CD4-positive, alpha-beta T cell (primary cell): ENCODE results near the gene KIAA1217. TPM values are rescaled to one million over a fixed set of nuclear protein-coding genes. Genes with fewer than 3 reads are reported as not detected.

Experiments used
- ATAC-seq: fragments of 200-7000 bp; cut with Tn5 transposase; one replicate; pipeline ENCODE4 v1.10.0; 2022; ENCODE audit warnings: mild to moderate bottlenecking; ENCODE audit not compliant: poor library complexity
- CTCF ChIA-PET: fragments of 350-600 bp; sonication (Branson Sonifier 250); formaldehyde crosslinking; loops from one replicate; lab custom pipeline; 2021; ENCODE audit warnings: antibody characterized with exemption, inconsistent platforms; lab: Charles Lee
- POLR2A ChIA-PET: fragments of 350-600 bp; sonication (Branson Sonifier 250); formaldehyde crosslinking; loops from one replicate; lab custom pipeline; 2021; ENCODE audit warnings: antibody characterized with exemption, inconsistent platforms; lab: Charles Lee
- DNase-seq, 14 experiments: peaks; one replicate each; pipeline ENCODE4 v3.0.0-alpha.2; 2013 to 2020; ENCODE audit warnings: mixed read lengths in 2 of 14
- H3K27ac ChIP-seq, 2 donors: one replicate each; pipeline versions ENCODE4 v1.5.1 to v1.7.0; 2013; ENCODE audit warnings: low read length in 2 of 2, low read depth in 1 of 2, mild to moderate bottlenecking in 1 of 2
- H3K27me3 ChIP-seq, 2 experiments: 1 replicate in 1 of 2; 2 replicates in 1 of 2; pipeline versions ENCODE4 v1.6.1 to v1.7.0; 2013; ENCODE audit warnings: low read length in 2 of 2, control low read depth in 1 of 2, mild to moderate bottlenecking in 1 of 2, moderate library complexity in 1 of 2; ENCODE audit not compliant: insufficient read depth in 2 of 2, control insufficient read depth in 1 of 2
- H3K36me3 ChIP-seq: one replicate; pipeline ENCODE4 v1.6.1; 2013; ENCODE audit warnings: low read length, control low read depth; ENCODE audit not compliant: insufficient read depth
- H3K4me1 ChIP-seq: one replicate; pipeline ENCODE4 v1.6.1; 2013; ENCODE audit warnings: low read length, control low read depth; ENCODE audit not compliant: insufficient read depth
- H3K4me3 ChIP-seq: one replicate; pipeline ENCODE4 v1.5.1; 2013; ENCODE audit warnings: mild to moderate bottlenecking, low read length, moderate library complexity
- H3K9me3 ChIP-seq, 2 experiments: 1 replicate in 1 of 2; 2 replicates in 1 of 2; pipeline versions ENCODE4 v1.6.1 to v1.7.0; 2013; ENCODE audit warnings: low read length in 2 of 2, mild to moderate bottlenecking in 2 of 2, control low read depth in 1 of 2, moderate library complexity in 1 of 2; ENCODE audit not compliant: control insufficient read depth in 1 of 2, insufficient read depth in 1 of 2
- H3K27ac Mint-ChIP-seq: one replicate; pipeline ENCODE4 v1.8.0; 2020; ENCODE audit warnings: mixed read lengths
- H3K27me3 Mint-ChIP-seq: one replicate; pipeline ENCODE4 v1.8.0; 2021; ENCODE audit warnings: mixed read lengths
- H3K36me3 Mint-ChIP-seq: one replicate; pipeline ENCODE4 v1.8.0; 2021; ENCODE audit warnings: low read depth, mixed read lengths
- H3K4me1 Mint-ChIP-seq: one replicate; pipeline ENCODE4 v1.8.0; 2021; ENCODE audit warnings: low read depth, mixed read lengths
- H3K4me3 Mint-ChIP-seq: one replicate; pipeline ENCODE4 v1.8.0; 2020; ENCODE audit warnings: mild to moderate bottlenecking, mixed read lengths
- H3K9me3 Mint-ChIP-seq: one replicate; pipeline ENCODE4 v1.8.0; 2020; ENCODE audit warnings: mixed read lengths
- CTCF ChIP-seq: fragments of 200-600 bp; IDR thresholded peaks from one replicate; pipeline ENCODE4 v1.8.0; 2022; ENCODE audit warnings: antibody characterized with exemption, mild to moderate bottlenecking
- intact Hi-C, 2 experiments: fragments of 100-400 bp; cut with DNase I in 1 of 2; cut with micrococcal nuclease in 1 of 2; formaldehyde crosslinking; loops; one replicate each; pipeline versions ENCODE4 v1.15.1 to v1.9.0; 2023 to 2025; cut with DNase I, micrococcal nuclease
- total RNA-seq, 174 experiments: library from RNA in 2 of 174; stranded (reverse) in 2 of 174; gene quantifications; one replicate each; pipeline ENCODE4 v1.2.3 and lab custom pipeline; 2021 to 2026

Gene KIAA1217
- total RNA-seq, 2 experiments from 2014 or later = not detected

- POLR2A ChIA-PET = no interaction called here
- no peak for ATAC-seq
- Mint-ChIP-seq H3K9me3 (no peaks in the 10 kb centered on the region), H3K27ac (no peak overlapping the region), H3K4me3 (no peak overlapping the region), H3K4me1 (no peaks in the 10 kb centered on the region), H3K36me3 (no peaks in the 10 kb centered on the region), H3K27me3 (no peaks in the 10 kb centered on the region)
- Histone ChIP-seq H3K4me3 (no peak overlapping the region), H3K9me3 (no peaks in the 10 kb centered on the region), H3K27me3 (no peaks in the 10 kb centered on the region), H3K4me1 (no peaks in the 10 kb centered on the region), H3K36me3 (no peaks in the 10 kb centered on the region), H3K27ac (no peak overlapping the region)
- DNase-seq = no peak
- intact Hi-C loops = no loop called here
- CTCF ChIA-PET = interaction anchor here (0.6 kb wide), 1 partner anchor 29 kb away, joined by 3 read pairs; no protein-coding TSS in a partner anchor
- TF ChIP-seq CTCF = no peak
Measured at GRCh38 chr10:24341371-24341770, 132.4 kb downstream of the KIAA1217 start.

DNA sequence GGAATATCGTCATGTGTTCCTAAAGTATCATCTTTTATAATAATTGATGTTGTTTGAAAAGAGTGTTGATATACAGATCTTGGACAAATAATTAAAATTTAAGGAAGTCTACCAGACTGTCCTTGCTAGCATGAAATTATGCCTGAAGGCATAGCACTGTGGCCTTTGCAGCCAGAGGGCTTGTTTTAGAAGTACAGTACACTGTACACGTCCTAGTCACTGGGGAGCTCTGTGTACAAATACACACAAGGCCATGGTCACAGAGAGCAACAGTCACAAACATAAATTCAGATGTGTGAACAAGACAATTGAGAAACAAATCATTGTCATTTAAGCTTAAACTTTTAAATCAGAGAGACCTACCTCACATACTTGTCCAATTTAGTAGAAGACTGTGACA, 133.0 kb downstream of the KIAA1217 start:
- no peak for TF ChIP-seq CTCF
- Histone ChIP-seq H3K27ac (no peak overlapping the region), H3K27me3 (no peaks in the 10 kb centered on the region), H3K4me1 (no peaks in the 10 kb centered on the region), H3K4me3 (no peak overlapping the region), H3K36me3 (no peaks in the 10 kb centered on the region), H3K9me3 (no peaks in the 10 kb centered on the region)
- ATAC-seq (no peak), DNase-seq (no peak)
- Mint-ChIP-seq H3K4me1 (no peaks in the 10 kb centered on the region), H3K27ac (no peak overlapping the region), H3K36me3 (no peaks in the 10 kb centered on the region), H3K4me3 (no peak overlapping the region), H3K9me3 (no peaks in the 10 kb centered on the region), H3K27me3 (no peaks in the 10 kb centered on the region)
- ChIA-PET CTCF (interaction anchor here (0.6 kb wide), 1 partner anchor 28 kb away, joined by 3 read pairs; no protein-coding TSS in a partner anchor), POLR2A (no interaction called here)
- intact Hi-C loops = no loop called here

- Histone ChIP-seq H3K36me3 (no peaks in the 10 kb centered on the region), H3K4me3 (no peak overlapping the region), H3K27me3 (no peaks in the 10 kb centered on the region), H3K27ac (no peak overlapping the region), H3K4me1 (no peaks in the 10 kb centered on the region), H3K9me3 (no peaks in the 10 kb centered on the region)
- no peak for TF ChIP-seq CTCF
- CTCF ChIA-PET = no interaction called here
- no peak overlapping the region for H3K27ac Mint-ChIP-seq
- no peak for DNase-seq
- H3K36me3 Mint-ChIP-seq = no peaks in the 10 kb centered on the region
- intact Hi-C loops = no loop called here
- no peaks in the 10 kb centered on the region for H3K27me3 Mint-ChIP-seq
- ATAC-seq = no peak
- POLR2A ChIA-PET = no interaction called here
- no peaks in the 10 kb centered on the region for H3K4me1 Mint-ChIP-seq
- no peak overlapping the region for H3K4me3 Mint-ChIP-seq
- H3K9me3 Mint-ChIP-seq = no peaks in the 10 kb centered on the region
Measured at GRCh38 chr10:24343686-24344085, 134.7 kb downstream of the KIAA1217 start.
